Ovary (tissue), 9 donors: ENCODE data around the gene POLR3K. TPM values are rescaled to one million over a fixed set of nuclear protein-coding genes. Genes with fewer than 3 reads are reported as not detected.
A peak's percentile ranks its signal among the peaks of the same experiment; 100 is the strongest.

Source experiments
- DNase-seq, 5 donors: peaks; one replicate each; pipeline ENCODE4 v3.0.0-alpha.2; 2019 to 2020
- H3K27ac ChIP-seq, 2 donors: fragments of 200-600 bp; one replicate each; pipeline versions ENCODE4 v1.5.1 to v1.8.0; 2019 to 2022
- H3K27me3 ChIP-seq: fragments of 200-600 bp; one replicate; pipeline ENCODE4 v1.8.0; 2022
- H3K36me3 ChIP-seq: fragments of 200-600 bp; sonication (generic); one replicate; pipeline ENCODE4 v1.5.1; 2019
- H3K4me1 ChIP-seq: one replicate; pipeline ENCODE4 v1.8.1; 2013; ENCODE audit warnings: mild to moderate bottlenecking, moderate library complexity; ENCODE audit not compliant: insufficient read depth
- H3K4me3 ChIP-seq: fragments of 200-600 bp; sonication (generic); one replicate; pipeline ENCODE4 v1.5.1; 2017
- H3K9me3 ChIP-seq, 2 donors: fragments of 200-600 bp in 1 of 2; sonication (generic) in 1 of 2; one replicate each; pipeline versions ENCODE4 v1.5.1 to v1.8.1; 2013 to 2019; ENCODE audit warnings: mild to moderate bottlenecking in 1 of 2, moderate library complexity in 1 of 2
- EP300 ChIP-seq: sonication (generic); formaldehyde crosslinking; IDR thresholded peaks from one replicate; pipeline ENCODE4 v1.6.1; 2017; ENCODE audit warnings: antibody characterized with exemption
- POLR2A ChIP-seq: fragments of 450-650 bp; IDR thresholded peaks from one replicate; pipeline ENCODE4 v1.6.1; 2017; ENCODE audit warnings: antibody characterized with exemption, mild to moderate bottlenecking, moderate library complexity
- WGBS, 3 donors: extraction: QIAGEN DNeasy Blood & Tissue Kit in 1 of 3; methylation state at CpG; one replicate each; pipeline versions ENCODE4 v1.1.5 to v1.1.7; 2013 to 2017; 5-methylcytosine and 5-hydroxymethylcytosine counted together
- intact Hi-C, 4 donors: fragments of 100-400 bp; cut with DNase I; formaldehyde crosslinking; loops; one replicate each; pipeline versions ENCODE4 v1.11.0 to v1.15.1; 2022 to 2023
- polyA plus RNA-seq, 2 donors: library from polyadenylated mRNA; stranded (reverse); fragments of 200-250 nt in 1 of 2; fragments of 350-450 nt in 1 of 2; fragmentation: Illumina TruSeq in 1 of 2; extraction: RNeasy Lipid Tissue Mini Kit (QIAGEN cat#74804) in 1 of 2; gene quantifications; one replicate each; pipeline ENCODE4 v1.2.3, GENCODE V29; 2013 to 2014
- total RNA-seq, 7 donors: library from RNA; depleted of rRNA in 2 of 7; stranded (reverse); fragments of >200 nt in 2 of 7; fragmentation: NEBNext Ultra II Directional in 3 of 7; extraction: Animal tissue kit (Norgen Biotek cat#: 25700) in 3 of 7; gene quantifications; one replicate each; pipeline versions ENCODE4 v1.1.0 to v1.2.4, GENCODE V29; 2016 to 2023
- TF ChIP-seq, protein P1 (sequence below), 3 donors: fragments of 450-650 bp in 2 of 3; fragments of 200-600 bp in 1 of 3; IDR thresholded peaks; one replicate each; pipeline versions ENCODE4 v1.5.1 to v1.8.0; 2016 to 2022; ENCODE audit warnings: antibody characterized with exemption in 3 of 3, mild to moderate bottlenecking in 1 of 3
- donor health status: DM: no; HTN: no; CAD: no; lungs with moderate emphysema.
- donor health status: DM: no; HTN: no; CAD: no.
- donor health status: Bipolar disorder and iron deficiency.
- donor health status: DM: yes; HTN: yes; CAD: no.
- donor health status: DM: no; HTN: no; CAD: no.
- donor health status: DM: yes; HTN: yes; CAD: no.

The POLR3K gene
- total and polyA plus RNA-seq, 9 donors, result 3.7 to 11.9 (median 9.9) TPM

DNA sequence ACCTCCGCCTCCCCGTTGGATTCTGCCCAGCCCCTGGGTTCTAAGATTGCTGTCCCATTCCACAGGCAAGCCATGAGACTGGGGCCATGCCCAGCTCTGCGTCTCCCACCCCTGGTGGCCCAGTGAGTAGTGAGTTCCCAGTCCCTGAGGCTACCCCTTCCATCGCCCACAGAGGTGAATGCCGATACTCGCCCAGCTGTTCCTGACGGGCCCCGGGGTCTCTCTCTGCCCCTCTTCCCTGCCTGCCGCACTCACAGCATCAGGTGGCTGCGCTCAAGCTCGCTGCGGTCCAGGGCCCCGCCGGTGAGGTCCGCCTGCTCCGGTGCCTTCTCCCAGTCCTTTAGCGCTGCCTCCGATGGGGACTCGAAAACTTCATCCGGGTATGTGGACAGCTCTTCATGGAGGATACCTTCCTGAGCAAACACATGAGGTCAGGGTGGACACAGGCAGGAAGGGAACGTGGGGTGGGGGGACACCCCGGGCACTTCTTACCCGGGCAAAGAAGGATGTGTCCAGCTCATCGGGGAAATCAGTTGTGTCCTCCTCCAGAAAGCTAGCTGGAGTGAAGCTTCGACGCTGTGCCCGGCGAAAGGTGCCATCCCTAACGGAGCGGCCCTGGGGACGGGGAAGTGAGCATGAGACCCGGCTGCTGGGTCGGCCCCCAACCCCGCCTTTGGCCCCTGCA lies 9.0 kb upstream of the POLR3K start:
- H3K4me3 ChIP-seq, result no peak overlapping the region
- no peaks in the 10 kb centered on the region for H3K27me3 ChIP-seq
- WGBS, 3 donors, result 93 to 95% (median 94%) methylated on average over 34 of the region's 34 CpGs
- no peak overlapping the region for H3K27ac ChIP-seq
- DNase-seq, result peak in 1 of 5 donors; percentile 19
- H3K36me3 ChIP-seq, result no peaks in the 10 kb centered on the region
- TF ChIP-seq, protein P1, sequence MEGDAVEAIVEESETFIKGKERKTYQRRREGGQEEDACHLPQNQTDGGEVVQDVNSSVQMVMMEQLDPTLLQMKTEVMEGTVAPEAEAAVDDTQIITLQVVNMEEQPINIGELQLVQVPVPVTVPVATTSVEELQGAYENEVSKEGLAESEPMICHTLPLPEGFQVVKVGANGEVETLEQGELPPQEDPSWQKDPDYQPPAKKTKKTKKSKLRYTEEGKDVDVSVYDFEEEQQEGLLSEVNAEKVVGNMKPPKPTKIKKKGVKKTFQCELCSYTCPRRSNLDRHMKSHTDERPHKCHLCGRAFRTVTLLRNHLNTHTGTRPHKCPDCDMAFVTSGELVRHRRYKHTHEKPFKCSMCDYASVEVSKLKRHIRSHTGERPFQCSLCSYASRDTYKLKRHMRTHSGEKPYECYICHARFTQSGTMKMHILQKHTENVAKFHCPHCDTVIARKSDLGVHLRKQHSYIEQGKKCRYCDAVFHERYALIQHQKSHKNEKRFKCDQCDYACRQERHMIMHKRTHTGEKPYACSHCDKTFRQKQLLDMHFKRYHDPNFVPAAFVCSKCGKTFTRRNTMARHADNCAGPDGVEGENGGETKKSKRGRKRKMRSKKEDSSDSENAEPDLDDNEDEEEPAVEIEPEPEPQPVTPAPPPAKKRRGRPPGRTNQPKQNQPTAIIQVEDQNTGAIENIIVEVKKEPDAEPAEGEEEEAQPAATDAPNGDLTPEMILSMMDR (IDR thresholded peaks at IDR 0.05), result no peak
- no peak for TF ChIP-seq POLR2A
- TF ChIP-seq EP300, result no peak
- H3K9me3 ChIP-seq, result no peaks in the 10 kb centered on the region
- peaks cover 12% of the 10 kb centered on the region for H3K4me1 ChIP-seq
- intact Hi-C loops, result no loop called here

DNA sequence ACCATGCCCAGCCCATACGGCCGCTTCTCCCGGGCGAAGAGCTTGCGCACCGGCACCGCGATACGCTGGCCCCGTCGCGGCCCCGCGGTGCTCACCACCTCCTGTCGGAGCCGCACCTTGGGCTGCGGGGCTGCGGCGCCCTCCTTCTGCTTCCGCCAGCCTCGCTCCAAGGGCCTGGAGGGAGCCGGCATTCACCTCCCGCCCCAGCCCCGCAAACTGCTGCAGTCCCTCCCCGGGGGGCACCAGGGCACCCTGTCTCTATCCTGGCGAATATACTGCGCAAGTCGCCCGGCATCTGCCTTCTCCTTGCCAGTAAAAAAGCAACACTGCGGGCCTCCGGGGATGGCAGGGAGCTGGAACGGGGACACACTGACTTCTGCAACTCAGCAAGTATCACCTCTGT lies 8.5 kb upstream of the POLR3K start:
- Histone ChIP-seq H3K9me3 (no peaks in the 10 kb centered on the region), H3K4me3 (no peak overlapping the region), H3K27me3 (no peaks in the 10 kb centered on the region), H3K4me1 (peaks cover 10% of the 10 kb centered on the region), H3K36me3 (no peaks in the 10 kb centered on the region), H3K27ac (no peak overlapping the region)
- DNase-seq, result peak in 1 of 5 donors; percentile 23
- 89 to 93% (median 90%) methylated on average over 32 of the region's 32 CpGs for WGBS, 3 donors
- TF ChIP-seq EP300 (no peak), POLR2A (no peak)
- TF ChIP-seq, protein P1 (IDR thresholded peaks at IDR 0.05), result no peak
- intact Hi-C loops, result no loop called here

DNA sequence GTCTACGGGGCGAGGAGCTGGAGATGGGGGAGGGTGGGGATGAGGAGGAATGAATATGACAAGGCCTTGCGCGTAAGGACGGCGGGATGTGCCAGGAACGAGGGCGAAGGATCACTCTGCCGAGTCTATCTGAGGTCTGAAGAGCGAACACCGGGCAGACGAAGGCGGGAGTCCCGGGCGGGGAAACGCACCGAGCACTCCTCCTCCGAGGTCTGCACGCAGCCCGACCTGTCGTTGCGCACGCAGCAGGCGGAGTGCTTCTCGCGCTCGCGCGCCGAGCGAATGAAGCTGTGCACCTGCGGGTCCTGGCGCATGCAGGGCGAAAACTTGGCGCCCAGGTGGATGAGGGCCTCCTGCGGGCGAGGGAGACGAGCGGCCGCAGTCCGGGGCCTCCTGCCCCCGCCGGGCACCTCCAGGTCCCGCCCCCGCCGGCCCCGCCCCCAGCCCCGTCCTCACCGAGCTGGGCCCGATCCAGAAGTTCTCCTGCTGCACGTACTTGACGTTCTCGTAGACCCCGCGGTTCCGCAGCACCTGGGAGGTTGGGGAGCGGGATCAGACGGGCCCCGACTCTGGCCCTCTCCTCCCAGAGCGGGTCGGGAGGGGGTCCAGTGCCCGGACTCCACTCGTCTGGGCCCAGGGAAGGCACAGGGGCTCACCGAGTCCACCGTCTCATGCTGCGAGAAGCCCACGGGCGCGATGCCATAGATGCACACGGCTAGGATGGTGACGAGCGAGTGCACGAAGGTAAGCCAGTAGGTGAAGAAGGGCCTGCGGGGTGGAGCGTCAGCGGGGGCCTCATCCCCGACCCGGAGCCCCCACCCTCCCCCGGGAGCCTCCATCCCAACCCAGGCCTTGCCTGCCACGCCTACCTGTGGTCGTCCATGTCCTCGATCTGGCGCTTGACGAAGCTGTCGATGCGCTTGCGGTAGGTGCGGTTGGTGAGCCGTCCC lies 7.8 kb upstream of the POLR3K start:
- intact Hi-C loops, result no loop called here
- peaks cover 4% of the 10 kb centered on the region for H3K4me1 ChIP-seq
- no peaks in the 10 kb centered on the region for H3K9me3 ChIP-seq
- TF ChIP-seq POLR2A, result no peak
- DNase-seq, result peak in 2 of 5 donors; percentile 31 to 37
- H3K4me3 ChIP-seq, result no peak overlapping the region
- no peaks in the 10 kb centered on the region for H3K27me3 ChIP-seq
- WGBS, 3 donors, result 80 to 86% (median 81%) methylated on average over 73 to 89 of the region's 89 CpGs
- H3K36me3 ChIP-seq, result no peaks in the 10 kb centered on the region
- no peak overlapping the region for H3K27ac ChIP-seq

DNA sequence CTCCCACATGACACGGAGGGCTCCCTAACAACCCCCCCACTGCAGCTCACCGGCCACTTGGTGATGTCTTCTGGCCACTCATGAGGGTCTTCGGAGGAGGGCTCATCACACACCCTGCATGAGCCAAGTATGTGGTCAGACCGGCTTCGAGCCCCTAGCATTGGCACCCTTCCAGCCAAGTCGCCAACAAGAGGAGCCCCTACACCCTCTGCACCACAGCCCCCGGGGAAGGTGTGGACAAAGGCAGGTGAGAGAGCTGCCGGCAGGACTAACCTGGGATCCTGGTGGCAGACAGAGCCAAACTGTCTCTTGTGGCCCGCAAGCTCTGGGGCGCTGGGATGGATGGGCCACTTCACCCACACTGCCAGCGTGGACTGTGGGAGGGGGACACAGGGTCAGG lies 6.8 kb upstream of the POLR3K start:
- Histone ChIP-seq H3K9me3 (no peaks in the 10 kb centered on the region), H3K27ac (no peak overlapping the region), H3K27me3 (no peaks in the 10 kb centered on the region), H3K36me3 (no peaks in the 10 kb centered on the region), H3K4me1 (no peaks in the 10 kb centered on the region), H3K4me3 (no peak overlapping the region)
- 72 to 78% (median 72%) methylated on average over 11 of the region's 11 CpGs for WGBS, 3 donors
- DNase-seq, result peak in 1 of 5 donors; percentile 35
- TF ChIP-seq EP300 (no peak), POLR2A (no peak)
- TF ChIP-seq, protein P1 (IDR thresholded peaks at IDR 0.05), result no peak
- intact Hi-C loops, result no loop called here
